Measurements from ENCODE around the gene PINK1.
A peak's percentile ranks its signal among the peaks of the same experiment; 100 is the strongest.
"Not testable (repeated sequence)": the region's sequence is repeated elsewhere in the genome, so short reads cannot be mapped to it uniquely, and the experiment has no call there.

PINK1 gene

GRCh38 chr1:20648946-20649345 is 15.7 kb downstream of the PINK1 start:
- DNase-seq, result no peak

GRCh38 chr1:20652300-20652699 is 19.0 kb downstream of the PINK1 start:
- DNase-seq, result no peak

- DNase-seq, result no peak
These were observed 20.9 kb downstream of the PINK1 start for GRCh38 chr1:20654104-20654690.

- no peak for DNase-seq
These were observed 23.8 kb downstream of the PINK1 start for GRCh38 chr1:20657024-20657423.

- DNase-seq, result no peak
These were observed 25.1 kb downstream of the PINK1 start for GRCh38 chr1:20658166-20658915.

- no peak for DNase-seq
These were observed 27.1 kb downstream of the PINK1 start for GRCh38 chr1:20660363-20660762.

- DNase-seq, result no peak
These were observed 27.6 kb downstream of the PINK1 start for GRCh38 chr1:20660847-20661206.

- DNase-seq, result peak; percentile 97
These were observed 28.2 kb downstream of the PINK1 start, which contains the start of gene DDOST for GRCh38 chr1:20661207-20662109. Gene DDOST (minus strand): TSS chr1:20661369. CDS start chr1:20661350, 19 bp downstream.

- no peak for DNase-seq
These were observed 28.8 kb downstream of the PINK1 start for GRCh38 chr1:20662110-20662475.

GRCh38 chr1:20663365-20663764 is 30.1 kb downstream of the PINK1 start:
- no peak for DNase-seq

GRCh38 chr1:20663969-20664715 is 30.9 kb downstream of the PINK1 start:
- DNase-seq, result no peak

GRCh38 chr1:20665726-20666125 is 32.5 kb downstream of the PINK1 start:
- no peak for DNase-seq

GRCh38 chr1:20666146-20666545 is 32.9 kb downstream of the PINK1 start:
- DNase-seq, result no peak

- DNase-seq, result peak; percentile 2
These were observed 33.5 kb downstream of the PINK1 start for GRCh38 chr1:20666804-20667203.

- DNase-seq, result no peak
These were observed 35.3 kb downstream of the PINK1 start for GRCh38 chr1:20668581-20668980.

- DNase-seq, result no peak
These were observed 37.7 kb downstream of the PINK1 start for GRCh38 chr1:20670936-20671335.

- no peak for DNase-seq
These were observed 39.0 kb downstream of the PINK1 start for GRCh38 chr1:20672265-20672632.

GRCh38 chr1:20673626-20674025 is 40.4 kb downstream of the PINK1 start:
- not testable (repeated sequence) for DNase-seq

- DNase-seq, result no peak
These were observed 45.3 kb downstream of the PINK1 start for GRCh38 chr1:20678599-20678998.

GRCh38 chr1:20680269-20680668 is 47.0 kb downstream of the PINK1 start:
- no peak for DNase-seq

- no peak for DNase-seq
These were observed 48.7 kb downstream of the PINK1 start for GRCh38 chr1:20681999-20682398.

- DNase-seq, result peak; percentile 21
These were observed 49.4 kb downstream of the PINK1 start for GRCh38 chr1:20682571-20683236.
